Measurements from ENCODE around the gene FAM163B.
A peak's percentile ranks its signal among the peaks of the same experiment; 100 is the strongest.

The FAM163B gene

GRCh38 chr9:133535306-133535877 lies 73.8 kb downstream of the FAM163B start:
- no peaks in the 10 kb centered on the region for H3K79me2 ChIP-seq (ENCODE audit: control insufficient read depth, insufficient read depth, low read length, unreplicated experiment)
- peaks cover 5% of the 10 kb centered on the region for H3K4me1 ChIP-seq (ENCODE audit: control insufficient read depth, insufficient read depth, low read length, unreplicated experiment)
- peaks cover 14% of the 10 kb centered on the region for H3K27me3 ChIP-seq (ENCODE audit: insufficient read depth, low read length)
- H3K27ac ChIP-seq (ENCODE audit: low read depth, low read length) = no peak overlapping the region
- H3K4me3 ChIP-seq (ENCODE audit: low read depth, low read length) = no peak overlapping the region
- no peak overlapping the region for H2AFZ ChIP-seq (ENCODE audit: low read length, unreplicated experiment)
- H3K36me3 ChIP-seq (ENCODE audit: insufficient read depth, low read length) = no peaks in the 10 kb centered on the region

- H3K27me3 ChIP-seq (ENCODE audit: insufficient read depth, low read length) = peaks cover 21% of the 10 kb centered on the region
- H3K4me3 ChIP-seq (ENCODE audit: low read depth, low read length) = no peak within 1 kb of the TSS
- H3K79me2 ChIP-seq (ENCODE audit: control insufficient read depth, insufficient read depth, low read length, unreplicated experiment) = no peaks in the 10 kb centered on the region
- no peaks in the 10 kb centered on the region for H3K36me3 ChIP-seq (ENCODE audit: insufficient read depth, low read length)
- H3K4me1 ChIP-seq (ENCODE audit: control insufficient read depth, insufficient read depth, low read length, unreplicated experiment) = peaks cover 5% of the 10 kb centered on the region
- no peak within 1 kb of the TSS for H3K27ac ChIP-seq (ENCODE audit: low read depth, low read length)
- peak within 1 kb of the TSS; percentile 53 for H2AFZ ChIP-seq (ENCODE audit: low read length, unreplicated experiment)
Measured at GRCh38 chr9:133534346-133535291, 74.6 kb downstream of the FAM163B start, which contains the start of gene ADAMTSL2. Gene ADAMTSL2, plus strand, starts transcription at chr9:133534704. Its CDS starts 2,009 bp downstream, at chr9:133536713.

GRCh38 chr9:133533857-133534256 lies 75.3 kb downstream of the FAM163B start:
- Histone ChIP-seq H2AFZ (ENCODE audit: low read length, unreplicated experiment) (peak overlapping the region; percentile 53), H3K4me1 (ENCODE audit: control insufficient read depth, insufficient read depth, low read length, unreplicated experiment) (peaks cover 5% of the 10 kb centered on the region), H3K36me3 (ENCODE audit: insufficient read depth, low read length) (no peaks in the 10 kb centered on the region), H3K27me3 (ENCODE audit: insufficient read depth, low read length) (peaks cover 29% of the 10 kb centered on the region), H3K27ac (ENCODE audit: low read depth, low read length) (no peak overlapping the region), H3K4me3 (ENCODE audit: low read depth, low read length) (no peak overlapping the region), H3K79me2 (ENCODE audit: control insufficient read depth, insufficient read depth, low read length, unreplicated experiment) (no peaks in the 10 kb centered on the region)

DNA sequence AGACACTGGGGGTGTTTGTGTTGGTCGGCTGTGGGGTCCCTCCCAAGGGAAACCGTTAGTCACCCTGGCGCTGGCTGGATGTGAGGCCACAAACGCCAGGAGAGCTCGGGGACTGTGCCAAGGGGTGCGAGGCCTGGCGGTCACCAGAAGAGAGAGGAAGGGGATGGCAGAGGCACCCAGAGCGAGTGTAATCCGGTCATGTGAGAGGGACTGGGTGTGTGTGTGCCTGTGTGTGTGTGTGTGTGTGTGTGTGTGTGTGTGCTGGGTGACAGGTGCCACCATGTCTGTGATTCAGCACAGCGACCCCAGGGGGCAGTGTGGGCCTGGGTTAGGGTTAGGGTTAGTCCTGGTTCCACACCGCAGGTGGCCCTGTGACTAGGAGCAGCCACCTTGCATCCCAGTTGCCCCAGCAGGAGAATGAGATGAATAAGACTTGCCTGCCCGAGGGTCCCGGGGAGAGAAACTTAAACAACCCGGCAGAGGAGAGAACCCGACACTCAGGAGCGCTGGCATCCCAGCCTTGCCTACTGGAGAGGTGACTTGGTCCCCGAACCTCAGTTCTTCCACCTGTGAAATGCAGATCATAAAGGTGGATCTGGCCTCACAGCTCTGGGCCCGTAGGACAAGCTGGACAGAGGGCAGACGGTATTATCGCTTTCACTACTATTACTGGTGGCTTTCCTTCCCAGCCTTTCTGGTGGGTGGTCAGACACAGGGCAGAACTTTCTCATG lies 76.1 kb downstream of the FAM163B start:
- no peaks in the 10 kb centered on the region for H3K36me3 ChIP-seq (ENCODE audit: insufficient read depth, low read length)
- H3K4me3 ChIP-seq (ENCODE audit: low read depth, low read length) = no peak overlapping the region
- H3K27ac ChIP-seq (ENCODE audit: low read depth, low read length) = no peak overlapping the region
- no peaks in the 10 kb centered on the region for H3K79me2 ChIP-seq (ENCODE audit: control insufficient read depth, insufficient read depth, low read length, unreplicated experiment)
- peaks cover 36% of the 10 kb centered on the region for H3K27me3 ChIP-seq (ENCODE audit: insufficient read depth, low read length)
- H3K4me1 ChIP-seq (ENCODE audit: control insufficient read depth, insufficient read depth, low read length, unreplicated experiment) = peaks cover 5% of the 10 kb centered on the region
- no peak overlapping the region for H2AFZ ChIP-seq (ENCODE audit: low read length, unreplicated experiment)

GRCh38 chr9:133531293-133531692 lies 77.9 kb downstream of the FAM163B start:
- peaks cover 51% of the 10 kb centered on the region for H3K27me3 ChIP-seq (ENCODE audit: insufficient read depth, low read length)
- H2AFZ ChIP-seq (ENCODE audit: low read length, unreplicated experiment) = no peak overlapping the region
- H3K27ac ChIP-seq (ENCODE audit: low read depth, low read length) = no peak overlapping the region
- no peak overlapping the region for H3K4me3 ChIP-seq (ENCODE audit: low read depth, low read length)
- H3K4me1 ChIP-seq (ENCODE audit: control insufficient read depth, insufficient read depth, low read length, unreplicated experiment) = peaks cover 5% of the 10 kb centered on the region
- H3K36me3 ChIP-seq (ENCODE audit: insufficient read depth, low read length) = no peaks in the 10 kb centered on the region
- no peaks in the 10 kb centered on the region for H3K79me2 ChIP-seq (ENCODE audit: control insufficient read depth, insufficient read depth, low read length, unreplicated experiment)

GRCh38 chr9:133529874-133530273 lies 79.3 kb downstream of the FAM163B start:
- H3K4me3 ChIP-seq (ENCODE audit: low read depth, low read length) = no peak overlapping the region
- H3K27ac ChIP-seq (ENCODE audit: low read depth, low read length) = no peak overlapping the region
- peaks cover 42% of the 10 kb centered on the region for H3K27me3 ChIP-seq (ENCODE audit: insufficient read depth, low read length)
- H2AFZ ChIP-seq (ENCODE audit: low read length, unreplicated experiment) = no peak overlapping the region
- H3K36me3 ChIP-seq (ENCODE audit: insufficient read depth, low read length) = no peaks in the 10 kb centered on the region
- no peaks in the 10 kb centered on the region for H3K79me2 ChIP-seq (ENCODE audit: control insufficient read depth, insufficient read depth, low read length, unreplicated experiment)
- peaks cover 4% of the 10 kb centered on the region for H3K4me1 ChIP-seq (ENCODE audit: control insufficient read depth, insufficient read depth, low read length, unreplicated experiment)

GRCh38 chr9:133529457-133529856 lies 79.7 kb downstream of the FAM163B start:
- H3K4me1 ChIP-seq (ENCODE audit: control insufficient read depth, insufficient read depth, low read length, unreplicated experiment) = no peaks in the 10 kb centered on the region
- peaks cover 38% of the 10 kb centered on the region for H3K27me3 ChIP-seq (ENCODE audit: insufficient read depth, low read length)
- no peak overlapping the region for H2AFZ ChIP-seq (ENCODE audit: low read length, unreplicated experiment)
- H3K4me3 ChIP-seq (ENCODE audit: low read depth, low read length) = no peak overlapping the region
- no peaks in the 10 kb centered on the region for H3K36me3 ChIP-seq (ENCODE audit: insufficient read depth, low read length)
- no peaks in the 10 kb centered on the region for H3K79me2 ChIP-seq (ENCODE audit: control insufficient read depth, insufficient read depth, low read length, unreplicated experiment)
- no peak overlapping the region for H3K27ac ChIP-seq (ENCODE audit: low read depth, low read length)

GRCh38 chr9:133528876-133529241 lies 80.3 kb downstream of the FAM163B start:
- no peaks in the 10 kb centered on the region for H3K79me2 ChIP-seq (ENCODE audit: control insufficient read depth, insufficient read depth, low read length, unreplicated experiment)
- H3K27me3 ChIP-seq (ENCODE audit: insufficient read depth, low read length) = peaks cover 38% of the 10 kb centered on the region
- no peak overlapping the region for H3K27ac ChIP-seq (ENCODE audit: low read depth, low read length)
- H3K36me3 ChIP-seq (ENCODE audit: insufficient read depth, low read length) = no peaks in the 10 kb centered on the region
- no peaks in the 10 kb centered on the region for H3K4me1 ChIP-seq (ENCODE audit: control insufficient read depth, insufficient read depth, low read length, unreplicated experiment)
- H3K4me3 ChIP-seq (ENCODE audit: low read depth, low read length) = no peak overlapping the region
- no peak overlapping the region for H2AFZ ChIP-seq (ENCODE audit: low read length, unreplicated experiment)

DNA sequence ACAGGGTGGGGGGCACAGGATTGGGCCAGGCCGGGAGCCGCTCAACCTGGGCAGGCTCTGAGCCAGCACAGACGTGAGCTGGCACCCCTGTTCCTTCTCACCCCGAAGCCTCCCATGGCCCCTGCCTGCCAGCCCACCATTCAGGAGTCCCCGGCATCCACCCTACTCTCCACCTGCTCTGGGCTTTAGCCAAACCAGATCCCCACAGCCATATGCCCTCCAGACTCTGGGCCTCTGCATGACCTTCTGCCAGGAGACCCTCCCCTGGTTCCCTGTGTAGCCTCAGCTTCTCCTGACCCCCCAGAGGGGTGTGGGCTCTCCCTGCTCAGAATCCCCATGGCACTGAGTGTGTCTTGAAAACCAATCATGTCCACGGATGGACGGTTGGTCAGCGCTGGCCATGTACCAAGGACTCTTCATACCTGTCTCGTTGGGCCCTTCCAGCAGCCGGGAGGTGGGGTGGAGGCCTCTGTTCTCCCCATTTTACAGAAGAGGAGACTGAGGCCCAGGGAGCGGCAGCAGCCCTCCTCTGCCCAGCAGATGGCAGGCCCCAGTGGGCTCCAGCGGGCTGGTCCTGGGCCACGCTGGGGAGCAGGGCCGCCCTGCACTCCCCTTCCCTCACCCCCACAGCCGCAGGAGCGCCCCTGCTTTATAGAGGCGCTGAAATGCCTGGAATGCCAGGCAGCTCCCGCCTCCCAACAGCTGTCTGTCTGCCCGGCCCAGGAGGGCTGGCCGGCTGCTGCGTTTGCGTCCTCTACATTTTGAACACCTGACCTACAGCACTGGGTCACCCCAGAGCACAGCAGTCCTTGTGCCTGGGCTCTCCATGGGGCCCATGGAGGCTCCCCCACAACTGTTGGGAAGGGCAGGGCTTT lies 81.0 kb downstream of the FAM163B start:
- Histone ChIP-seq H3K79me2 (ENCODE audit: control insufficient read depth, insufficient read depth, low read length, unreplicated experiment) (no peaks in the 10 kb centered on the region), H3K27ac (ENCODE audit: low read depth, low read length) (no peak overlapping the region), H3K4me1 (ENCODE audit: control insufficient read depth, insufficient read depth, low read length, unreplicated experiment) (no peaks in the 10 kb centered on the region), H3K4me3 (ENCODE audit: low read depth, low read length) (no peak overlapping the region), H2AFZ (ENCODE audit: low read length, unreplicated experiment) (no peak overlapping the region), H3K27me3 (ENCODE audit: insufficient read depth, low read length) (peaks cover 38% of the 10 kb centered on the region), H3K36me3 (ENCODE audit: insufficient read depth, low read length) (no peaks in the 10 kb centered on the region)

- Histone ChIP-seq H3K79me2 (ENCODE audit: control insufficient read depth, insufficient read depth, low read length, unreplicated experiment) (no peaks in the 10 kb centered on the region), H3K27ac (ENCODE audit: low read depth, low read length) (no peak overlapping the region), H3K4me3 (ENCODE audit: low read depth, low read length) (no peak overlapping the region), H2AFZ (ENCODE audit: low read length, unreplicated experiment) (no peak overlapping the region), H3K4me1 (ENCODE audit: control insufficient read depth, insufficient read depth, low read length, unreplicated experiment) (no peaks in the 10 kb centered on the region), H3K27me3 (ENCODE audit: insufficient read depth, low read length) (peaks cover 38% of the 10 kb centered on the region), H3K36me3 (ENCODE audit: insufficient read depth, low read length) (no peaks in the 10 kb centered on the region)
Measured at GRCh38 chr9:133527444-133527920, 81.7 kb downstream of the FAM163B start.
